Tibial nerve (tissue), 4 donors: ENCODE data around the gene RYR1.
"Not testable (repeated sequence)": the region's sequence is repeated elsewhere in the genome, so short reads cannot be mapped to it uniquely, and the experiment has no call there.

Experiments
- CTCF ChIP-seq, 5 experiments: fragments of 200-600 bp in 3 of 5; fragments of 450-650 bp in 2 of 5; sonication (generic) in 3 of 5; IDR thresholded peaks; one replicate each; pipeline ENCODE4 v1.5.1; 2016 to 2019; ENCODE audit warnings: antibody characterized with exemption in 5 of 5, mild to moderate bottlenecking in 3 of 5, moderate library complexity in 2 of 5
- EP300 ChIP-seq, 2 donors: sonication (generic); formaldehyde crosslinking; IDR thresholded peaks; one replicate each; pipeline ENCODE4 v1.6.1; 2017; ENCODE audit warnings: antibody characterized with exemption in 2 of 2, mild to moderate bottlenecking in 1 of 2

GRCh38 chr19:38411898-38412297 is 21.6 kb upstream of the RYR1 start:
- not testable (repeated sequence) for TF ChIP-seq EP300, CTCF (IDR thresholded peaks at IDR 0.05)
